NB4 (cell line): ENCODE results near the gene ASB8.
A peak's percentile ranks its signal among the peaks of the same experiment; 100 is the strongest.

Source experiments
- CTCF ChIP-seq: IDR thresholded peaks from one replicate; pipeline ENCODE4 v1.5.1; 2012; ENCODE audit warnings: low read depth, low read length
- POLR2A ChIP-seq: IDR thresholded peaks from 2 replicates; pipeline ENCODE4 v1.6.1; 2011; ENCODE audit warnings: mild to moderate bottlenecking; ENCODE audit not compliant: insufficient read length; ENCODE audit errors: extremely low read depth

DNA sequence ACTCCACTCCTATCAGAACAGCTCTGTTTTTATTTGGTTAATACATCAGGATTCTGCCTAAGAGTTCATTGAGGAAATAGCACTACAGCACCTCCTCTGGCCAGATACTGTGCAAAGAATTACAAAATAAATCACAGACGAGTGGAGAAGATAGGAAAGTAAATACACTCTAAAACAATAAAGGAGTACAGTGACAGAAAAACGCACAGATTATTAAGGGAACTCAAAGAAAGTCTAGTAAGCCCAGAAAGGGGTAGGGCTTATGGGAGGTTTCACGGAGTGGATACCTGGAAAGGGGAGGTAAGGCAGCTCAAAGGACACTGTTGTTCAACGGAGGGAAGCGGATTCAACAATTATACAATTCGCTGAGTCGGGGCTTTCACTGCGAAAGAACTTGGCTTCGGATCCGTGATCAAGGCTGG, 40.2 kb upstream of the ASB8 start:
- TF ChIP-seq POLR2A = no peak
- TF ChIP-seq CTCF = peak; percentile 41
